ENCODE measurements around the gene ATP2B3. TPM values are rescaled to one million over a fixed set of nuclear protein-coding genes. Genes with fewer than 3 reads are reported as not detected.

Gene ATP2B3
- total RNA-seq, 1 donor = not detected

GRCh38 chrX:153547195-153547594 lies 29.8 kb downstream of the ATP2B3 start:
- DNase-seq (ENCODE audit: low read depth) = no peak
- H3K4me3 ChIP-seq (ENCODE audit: low read depth, low read length) = no peak overlapping the region
- TF ChIP-seq CTCF (IDR thresholded peaks at IDR 0.05; ENCODE audit: insufficient read depth, low read depth, low read length) = no peak

- DNase-seq (ENCODE audit: low read depth) = no peak
- no peak for TF ChIP-seq CTCF (IDR thresholded peaks at IDR 0.05; ENCODE audit: insufficient read depth, low read depth, low read length)
- H3K4me3 ChIP-seq (ENCODE audit: low read depth, low read length) = no peak overlapping the region
Observed at GRCh38 chrX:153549231-153549630, 31.8 kb downstream of the ATP2B3 start.

GRCh38 chrX:153549807-153550206 lies 32.4 kb downstream of the ATP2B3 start:
- no peak for DNase-seq (ENCODE audit: low read depth)
- TF ChIP-seq CTCF (IDR thresholded peaks at IDR 0.05; ENCODE audit: insufficient read depth, low read depth, low read length) = no peak
- no peak overlapping the region for H3K4me3 ChIP-seq (ENCODE audit: low read depth, low read length)

- H3K4me3 ChIP-seq (ENCODE audit: low read depth, low read length) = no peak overlapping the region
- peak; percentile 64 for DNase-seq (ENCODE audit: low read depth)
- TF ChIP-seq CTCF (IDR thresholded peaks at IDR 0.05; ENCODE audit: insufficient read depth, low read depth, low read length) = no peak
Observed at GRCh38 chrX:153551135-153551534, 33.7 kb downstream of the ATP2B3 start.

GRCh38 chrX:153554519-153555167 lies 37.2 kb downstream of the ATP2B3 start:
- H3K4me3 ChIP-seq (ENCODE audit: low read depth, low read length) = no peak overlapping the region
- TF ChIP-seq CTCF (IDR thresholded peaks at IDR 0.05; ENCODE audit: insufficient read depth, low read depth, low read length) = peak; percentile 62
- peak; percentile 44 for DNase-seq (ENCODE audit: low read depth)

- TF ChIP-seq CTCF (IDR thresholded peaks at IDR 0.05; ENCODE audit: insufficient read depth, low read depth, low read length) = no peak
- no peak overlapping the region for H3K4me3 ChIP-seq (ENCODE audit: low read depth, low read length)
- no peak for DNase-seq (ENCODE audit: low read depth)
Observed at GRCh38 chrX:153556767-153557166, 39.3 kb downstream of the ATP2B3 start.
